Ishikawa (cell line): ENCODE results near the gene TNS1.

Experiments used
- CEBPB ChIP-seq: IDR thresholded peaks from 2 replicates; pipeline ENCODE4 v1.6.1; 2012
- CREB1 ChIP-seq: IDR thresholded peaks from 2 replicates; pipeline ENCODE4 v1.6.1; 2012; ENCODE audit warnings: low read depth
- EGR1 ChIP-seq: IDR thresholded peaks from 2 replicates; pipeline ENCODE4 v1.6.1; 2012
- EP300 ChIP-seq: IDR thresholded peaks from 2 replicates; pipeline ENCODE4 v1.6.1; 2012; ENCODE audit warnings: borderline replicate concordance
- FOXM1 ChIP-seq: IDR thresholded peaks from 2 replicates; pipeline ENCODE4 v1.6.1; 2012; ENCODE audit warnings: low read depth, borderline replicate concordance
- MAX ChIP-seq: IDR thresholded peaks from 2 replicates; pipeline ENCODE4 v1.6.1; 2012
- NFIC ChIP-seq: IDR thresholded peaks from 2 replicates; pipeline ENCODE4 v1.6.1; 2012
- RAD21 ChIP-seq: IDR thresholded peaks from 2 replicates; pipeline ENCODE4 v1.6.1; 2012; ENCODE audit warnings: low read depth
- REST ChIP-seq: IDR thresholded peaks from 2 replicates; pipeline ENCODE4 v1.6.1; 2012; ENCODE audit warnings: low read depth, mild to moderate bottlenecking
- TAF1 ChIP-seq: IDR thresholded peaks from 2 replicates; pipeline ENCODE4 v1.6.1; 2012; ENCODE audit warnings: low read depth, mild to moderate bottlenecking
- TCF12 ChIP-seq: IDR thresholded peaks from 2 replicates; pipeline ENCODE4 v1.6.1; 2012; ENCODE audit warnings: low read depth
- TEAD4 ChIP-seq: IDR thresholded peaks from 2 replicates; pipeline ENCODE4 v1.6.1; 2012
- USF1 ChIP-seq: IDR thresholded peaks from 2 replicates; pipeline ENCODE4 v1.6.1; 2012
- YY1 ChIP-seq: IDR thresholded peaks from 2 replicates; pipeline ENCODE4 v1.6.1; 2012; ENCODE audit warnings: low read depth
- ZBTB7A ChIP-seq: IDR thresholded peaks from 2 replicates; pipeline ENCODE4 v1.6.1; 2012; ENCODE audit warnings: low read depth

The TNS1 gene

GRCh38 chr2:217880287-217880889 lies 122.4 kb downstream of the TNS1 start:
- no peak for TF ChIP-seq TCF12
- no peak for TF ChIP-seq ZBTB7A
- no peak for TF ChIP-seq REST
- no peak for TF ChIP-seq RAD21
- TF ChIP-seq CREB1 = no peak
- no peak for TF ChIP-seq YY1
- TF ChIP-seq TEAD4 = no peak
- no peak for TF ChIP-seq NFIC
- no peak for TF ChIP-seq MAX
- TF ChIP-seq USF1 = no peak
- no peak for TF ChIP-seq CEBPB
- TF ChIP-seq EP300 = no peak
- TF ChIP-seq EGR1 = no peak
- TF ChIP-seq FOXM1 = no peak
- TF ChIP-seq TAF1 = no peak

- TF ChIP-seq EGR1 (no peak), RAD21 (no peak), USF1 (no peak), NFIC (no peak), TEAD4 (no peak), MAX (no peak), TCF12 (no peak), FOXM1 (no peak), CEBPB (no peak), REST (no peak)
Measured at GRCh38 chr2:217878915-217879590, 123.7 kb downstream of the TNS1 start.

GRCh38 chr2:217877866-217878265 lies 124.9 kb downstream of the TNS1 start:
- TF ChIP-seq MAX = no peak
- no peak for TF ChIP-seq REST
- no peak for TF ChIP-seq EGR1
- TF ChIP-seq ZBTB7A = no peak
- no peak for TF ChIP-seq CREB1
- no peak for TF ChIP-seq EP300
- no peak for TF ChIP-seq RAD21
- TF ChIP-seq NFIC = no peak
- TF ChIP-seq TEAD4 = no peak
- no peak for TF ChIP-seq CEBPB

GRCh38 chr2:217876253-217876570 lies 126.6 kb downstream of the TNS1 start:
- TF ChIP-seq FOXM1 = no peak
- TF ChIP-seq MAX = no peak
- no peak for TF ChIP-seq CEBPB
- TF ChIP-seq YY1 = no peak
- TF ChIP-seq RAD21 = no peak
- TF ChIP-seq TAF1 = no peak
- TF ChIP-seq ZBTB7A = no peak
- no peak for TF ChIP-seq TEAD4
- no peak for TF ChIP-seq NFIC
- TF ChIP-seq REST = no peak
- no peak for TF ChIP-seq TCF12
- no peak for TF ChIP-seq EGR1
- no peak for TF ChIP-seq CREB1
- TF ChIP-seq EP300 = no peak
- no peak for TF ChIP-seq USF1
